ENCODE data around the gene EXOC5.

DNA sequence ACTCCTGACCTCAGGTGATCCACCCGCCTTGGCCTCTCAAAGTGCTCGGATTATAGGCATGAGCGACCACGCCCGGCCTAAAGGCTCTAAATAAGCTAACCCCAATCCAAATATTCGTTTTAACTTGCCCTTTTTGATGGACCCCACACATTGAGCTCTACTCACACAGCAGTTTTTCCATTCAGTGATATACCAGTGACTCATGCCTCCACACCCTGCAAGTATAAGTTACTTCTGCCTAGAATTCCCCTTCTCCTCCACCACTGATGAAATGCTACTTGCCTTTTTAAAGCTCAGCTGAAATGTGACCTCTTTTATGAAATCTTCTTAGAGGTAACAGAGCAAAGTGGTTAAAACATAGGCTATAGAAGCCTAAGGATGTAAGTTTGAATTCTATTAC lies 68.8 kb downstream of the EXOC5 start:
- no peak for TF ChIP-seq EZH2 (IDR thresholded peaks at IDR 0.05; ENCODE audit: borderline replicate concordance, low read length)
- TF ChIP-seq CTCF (conservative IDR thresholded peaks at IDR 0.05 in 1 of 2, IDR thresholded peaks at IDR 0.05 in 1 of 2; ENCODE audit: extremely low read depth in 1 of 2, insufficient read depth in 1 of 2, low read depth in 1 of 2, low read length in 2 of 2) = no peak

All from mammary epithelial cell (primary cell).